GM15510 (cell line): Measurements from ENCODE around the gene ACP7.

Experiments used
- POLR2A ChIP-seq: IDR thresholded peaks from 3 replicates; pipeline ENCODE4 v1.6.1; 2011; ENCODE audit warnings: borderline replicate concordance; ENCODE audit not compliant: insufficient read length; ENCODE audit errors: extremely low read depth

Gene ACP7

GRCh38 chr19:39083983-39084731, at the start of gene ACP7:
Gene ACP7 (plus strand): TSS chr19:39084368. CDS start chr19:39085270, 902 bp downstream.
- TF ChIP-seq POLR2A = no peak

- no peak for TF ChIP-seq POLR2A
Observed at GRCh38 chr19:39036581-39036980, 47.6 kb upstream of the ACP7 start.

- TF ChIP-seq POLR2A = no peak
Observed at GRCh38 chr19:39037194-39037593, 47.0 kb upstream of the ACP7 start.

GRCh38 chr19:39038098-39038497, 46.1 kb upstream of the ACP7 start:
- no peak for TF ChIP-seq POLR2A

- no peak for TF ChIP-seq POLR2A
Observed at GRCh38 chr19:39045506-39045905, 38.7 kb upstream of the ACP7 start.

GRCh38 chr19:39046037-39046821, 37.9 kb upstream of the ACP7 start:
- no peak for TF ChIP-seq POLR2A

- no peak for TF ChIP-seq POLR2A
Observed at GRCh38 chr19:39047073-39047472, 37.1 kb upstream of the ACP7 start.

GRCh38 chr19:39052243-39052746, 31.9 kb upstream of the ACP7 start:
- TF ChIP-seq POLR2A = no peak

GRCh38 chr19:39052846-39053245, 31.3 kb upstream of the ACP7 start:
- TF ChIP-seq POLR2A = no peak

GRCh38 chr19:39053276-39054090, 30.7 kb upstream of the ACP7 start:
- no peak for TF ChIP-seq POLR2A

GRCh38 chr19:39054091-39054470, 30.1 kb upstream of the ACP7 start:
- TF ChIP-seq POLR2A = no peak

- no peak for TF ChIP-seq POLR2A
Observed at GRCh38 chr19:39057615-39058014, 26.6 kb upstream of the ACP7 start.

GRCh38 chr19:39059302-39059701, 24.9 kb upstream of the ACP7 start:
- no peak for TF ChIP-seq POLR2A

- no peak for TF ChIP-seq POLR2A
Observed at GRCh38 chr19:39060171-39060570, 24.0 kb upstream of the ACP7 start.

- TF ChIP-seq POLR2A = no peak
Observed at GRCh38 chr19:39064405-39064804, 19.8 kb upstream of the ACP7 start.
